Epithelial cell of proximal tubule (primary cell): ENCODE measurements around the gene ANKRD42. TPM values are rescaled to one million over a fixed set of nuclear protein-coding genes. Genes with fewer than 3 reads are reported as not detected.

Source experiments
- DNase-seq: peaks from one replicate; pipeline ENCODE4 v3.0.0-alpha.2; 2011; ENCODE audit warnings: low read depth
- H3K4me3 ChIP-seq: 2 replicates; pipeline ENCODE4 v1.5.1; 2011; ENCODE audit warnings: low read depth, mild to moderate bottlenecking, low read length
- CTCF ChIP-seq: conservative IDR thresholded peaks from 2 replicates; pipeline ENCODE4 v1.5.1; 2012; ENCODE audit warnings: low read depth, mild to moderate bottlenecking, low read length
- total RNA-seq: library from RNA; depleted of rRNA; stranded (reverse); fragments of >200 nt; gene quantifications from 2 replicates; pipeline ENCODE4 v1.2.3, GENCODE V29; 2015

ANKRD42 gene
- total RNA-seq, 1 donor from 2014 or later, result 5.3 TPM

GRCh38 chr11:83278351-83278750 lies 84.8 kb downstream of the ANKRD42 start:
- no peak overlapping the region for H3K4me3 ChIP-seq
- no peak for DNase-seq
- TF ChIP-seq CTCF, result no peak

- no peak for DNase-seq
- no peak overlapping the region for H3K4me3 ChIP-seq
- no peak for TF ChIP-seq CTCF
Observed at GRCh38 chr11:83280256-83280655, 86.7 kb downstream of the ANKRD42 start.

- H3K4me3 ChIP-seq, result no peak overlapping the region
- no peak for DNase-seq
- no peak for TF ChIP-seq CTCF
Observed at GRCh38 chr11:83282084-83282716, 88.7 kb downstream of the ANKRD42 start.

DNA sequence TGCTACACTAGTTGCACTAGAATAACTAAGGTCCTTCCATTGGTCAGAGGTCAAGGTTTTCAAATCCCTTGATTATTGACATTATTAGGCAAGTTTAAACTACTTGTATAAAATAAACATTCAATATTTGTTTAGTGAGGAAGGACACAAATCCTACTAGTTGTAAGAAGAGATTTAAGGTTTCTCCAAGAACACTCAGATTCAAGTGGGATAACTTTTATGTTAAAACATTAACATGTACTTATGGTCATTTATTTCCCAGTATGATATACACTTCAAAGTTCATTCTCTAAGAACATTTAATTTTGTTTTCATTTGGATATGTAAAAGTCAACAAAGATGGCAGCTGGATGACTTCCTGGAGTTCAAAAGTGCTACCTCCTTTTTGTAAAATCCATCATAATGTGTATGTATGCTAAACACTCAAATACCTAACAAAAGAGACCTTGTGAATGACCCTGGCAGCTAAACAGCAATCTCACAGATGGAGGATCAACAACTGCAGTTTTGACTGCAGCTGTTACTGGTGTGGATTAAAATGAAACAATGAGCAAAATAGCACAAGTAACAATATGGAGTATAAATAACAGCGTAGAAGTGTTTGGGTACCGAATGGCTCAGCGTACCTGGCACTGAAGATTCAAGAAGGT lies 91.1 kb downstream of the ANKRD42 start:
- H3K4me3 ChIP-seq, result peak overlapping the region; percentile 70
- no peak for TF ChIP-seq CTCF
- DNase-seq, result no peak

- no peak for TF ChIP-seq CTCF
- peak overlapping the region; percentile 70 for H3K4me3 ChIP-seq
- DNase-seq, result no peak
Observed at GRCh38 chr11:83285151-83285770, 91.7 kb downstream of the ANKRD42 start.

DNA sequence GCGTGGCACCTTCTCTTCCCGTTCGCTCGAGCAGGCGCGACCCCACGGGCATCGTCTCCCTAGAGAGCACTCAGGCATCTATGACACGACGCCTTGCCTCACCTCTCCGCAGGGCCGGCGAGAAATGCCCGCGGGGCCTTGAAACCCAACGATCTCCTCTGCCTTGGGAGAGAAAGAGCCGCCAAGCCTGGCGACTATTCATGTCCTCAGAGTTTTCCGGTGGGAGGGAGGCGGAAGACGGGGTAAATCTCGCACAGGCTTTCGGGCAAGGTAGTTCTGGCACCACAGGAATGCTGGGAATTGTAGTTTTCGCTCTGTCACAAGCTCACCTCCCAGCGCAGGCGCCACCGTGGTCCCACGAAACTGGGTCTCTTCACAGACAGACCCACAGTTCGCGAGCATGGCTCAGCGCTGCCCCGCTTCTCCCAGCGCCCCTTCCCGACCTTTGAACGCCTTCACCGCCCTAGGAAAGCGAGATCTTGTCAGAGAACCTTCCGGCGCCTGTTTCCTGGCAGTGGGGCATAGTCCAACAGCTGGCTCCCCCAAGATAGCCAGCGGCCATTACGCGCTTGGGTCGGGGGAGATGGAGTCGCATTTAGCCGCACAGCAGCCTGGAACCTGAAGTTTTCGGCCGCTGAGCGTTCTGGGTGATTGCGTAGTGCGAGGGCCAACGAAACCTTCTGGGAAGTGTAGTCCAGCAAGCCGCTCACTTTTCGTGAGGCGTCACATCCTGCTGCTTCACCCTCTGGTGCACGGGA lies 92.4 kb downstream of the ANKRD42 start, which contains the start of gene CCDC90B:
Gene CCDC90B, minus strand, starts transcription at position 597 of the 758 bp plus-strand sequence. Its CDS starts 395 bp downstream, at position 202.
- peak; percentile 85 for DNase-seq
- peak within 1 kb of the TSS; percentile 70 for H3K4me3 ChIP-seq
- peak; percentile 31 for TF ChIP-seq CTCF
